GM19043 (cell line): ENCODE results near the gene STX18.
"Not testable (repeated sequence)": the region's sequence is repeated elsewhere in the genome, so short reads cannot be mapped to it uniquely, and the experiment has no call there.

Experiments
- ATAC-seq: cut with Tn5 transposase; IDR thresholded peaks from one replicate; pipeline ENCODE4 v1.9.1; 2021; ENCODE audit warnings: low read depth; ENCODE audit not compliant: unreplicated experiment

Gene STX18

DNA sequence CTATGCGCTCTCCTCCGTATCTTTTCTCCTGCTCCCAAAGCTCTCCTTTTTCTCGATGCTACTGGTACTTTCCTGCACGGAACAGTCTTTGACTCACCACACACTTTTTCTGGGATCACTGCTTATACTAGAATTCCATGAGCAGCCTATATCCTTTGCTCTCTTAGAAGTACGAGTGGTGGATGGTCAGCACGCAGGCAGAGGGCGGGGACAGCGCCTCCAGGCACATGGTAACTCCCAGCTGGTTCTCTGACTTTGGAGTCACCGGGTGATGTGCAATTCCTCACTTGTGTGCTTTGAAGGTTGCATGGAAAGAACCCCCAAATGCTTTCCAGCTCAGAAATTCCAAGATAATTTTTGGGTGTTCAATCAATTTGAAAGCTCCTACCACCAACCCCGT is 56.0 kb downstream of the STX18 start:
- no peak for ATAC-seq

- no peak for ATAC-seq
Measured at GRCh38 chr4:4481399-4481994, 60.4 kb downstream of the STX18 start.

DNA sequence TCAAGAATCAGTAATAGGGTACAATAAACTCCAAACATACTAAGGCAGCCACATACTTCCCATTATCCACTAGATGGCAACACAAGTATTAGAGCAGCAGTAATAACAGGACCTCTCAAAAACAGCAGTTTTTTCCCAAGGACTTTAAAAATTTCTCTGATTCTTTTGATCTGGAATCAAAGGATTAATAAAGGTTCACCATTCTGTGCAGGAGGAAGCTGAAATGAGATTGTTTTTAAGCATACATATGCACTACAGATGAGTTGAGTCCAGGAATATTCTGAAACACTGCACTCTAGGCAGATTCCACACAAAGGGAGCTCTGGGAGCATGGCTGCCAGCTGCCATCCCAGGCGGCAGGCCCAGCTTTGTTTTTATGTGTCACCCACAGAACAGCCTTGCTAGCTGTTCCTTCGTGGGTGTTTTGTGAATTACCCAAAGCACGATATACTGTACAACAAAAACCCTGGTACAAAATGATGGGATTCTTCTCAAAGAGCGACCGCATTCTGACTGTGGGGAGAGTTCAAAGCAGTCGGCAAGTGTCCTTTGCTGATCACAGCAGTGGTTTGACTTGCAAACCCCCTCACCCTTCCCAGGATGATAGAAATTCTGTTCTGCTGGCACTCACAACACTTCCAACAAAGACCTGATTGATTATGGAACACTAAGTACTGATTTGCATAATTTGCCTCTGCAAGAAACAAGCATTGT is 61.0 kb downstream of the STX18 start:
- no peak for ATAC-seq

- no peak for ATAC-seq
Measured at GRCh38 chr4:4480205-4480604, 61.6 kb downstream of the STX18 start.

DNA sequence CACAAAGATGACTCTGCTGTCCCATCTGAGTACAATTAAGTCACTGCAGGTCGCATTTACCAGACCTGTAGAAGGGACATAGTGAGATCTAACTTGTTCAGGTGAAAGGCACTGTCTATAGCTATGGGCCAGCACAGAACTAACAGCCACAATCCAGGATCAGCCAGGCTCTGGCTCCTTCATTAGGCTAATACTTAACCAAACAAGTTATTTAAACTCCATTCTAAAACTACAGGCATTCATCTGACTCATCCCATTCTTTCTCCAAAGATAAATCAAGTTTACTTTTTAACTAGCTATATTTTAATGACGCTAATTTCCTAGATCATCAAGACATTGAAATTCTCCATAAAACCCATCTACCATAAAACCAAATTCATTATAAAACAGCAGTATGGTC is 62.5 kb downstream of the STX18 start:
- ATAC-seq: no peak

DNA sequence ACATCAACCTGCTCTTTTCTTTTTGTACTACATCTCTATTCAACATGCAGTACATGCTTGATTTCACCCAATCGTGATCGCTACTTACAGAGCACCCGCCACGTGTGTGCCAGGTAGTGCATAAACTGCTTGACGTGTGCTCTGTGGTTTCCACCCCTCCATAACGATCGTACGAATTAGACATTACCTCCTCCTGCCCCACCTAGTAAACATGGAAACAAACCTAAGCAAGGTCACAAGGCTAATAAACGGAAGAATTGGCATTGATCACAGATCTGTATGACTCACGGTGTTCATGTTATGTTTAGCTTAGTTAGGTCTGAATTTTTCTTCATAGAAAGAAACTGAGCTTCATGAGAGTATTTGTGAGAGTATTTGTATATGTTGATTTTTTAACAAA is 64.1 kb downstream of the STX18 start:
- ATAC-seq: no peak

DNA sequence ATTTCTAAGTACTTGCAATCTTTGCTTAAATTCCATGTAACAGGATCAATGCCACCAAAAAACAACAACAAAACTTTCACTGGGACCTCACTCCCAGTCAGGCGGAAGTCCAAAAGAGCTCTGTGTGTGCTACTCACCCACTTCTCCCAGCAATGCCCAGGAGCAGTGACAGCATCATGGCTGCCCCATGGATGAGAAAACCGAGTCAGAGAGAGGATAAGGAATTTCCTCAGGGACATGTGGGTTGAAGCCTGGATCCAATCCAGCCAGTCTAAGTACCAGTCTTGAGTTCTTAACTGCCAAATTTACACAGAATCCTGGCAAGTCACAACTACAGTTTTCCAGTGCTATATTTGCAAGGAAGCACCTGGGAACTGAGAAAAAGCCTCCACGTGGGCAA is 64.5 kb downstream of the STX18 start:
- ATAC-seq: no peak

DNA sequence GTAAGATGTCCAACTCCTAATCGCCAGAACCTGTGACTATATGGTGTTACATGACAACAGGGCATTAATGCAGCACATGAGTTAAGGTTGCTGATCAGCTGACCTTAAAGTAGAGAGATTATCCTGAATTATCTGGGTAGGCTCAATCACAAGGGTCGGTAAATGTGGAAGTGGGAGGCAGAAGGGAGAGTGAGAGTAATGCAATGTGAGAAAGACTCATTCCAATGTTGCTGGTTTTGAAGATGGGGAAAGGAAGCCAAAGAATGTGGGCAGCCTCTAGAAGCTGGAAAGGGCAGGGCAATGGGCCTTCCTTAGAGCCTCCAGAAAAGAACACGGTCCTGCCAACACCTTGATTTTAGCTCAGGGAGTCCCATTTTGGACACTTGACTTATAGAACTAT is 67.4 kb downstream of the STX18 start:
- no peak for ATAC-seq

GRCh38 chr4:4472344-4472958 is 69.4 kb downstream of the STX18 start:
- ATAC-seq: no peak

DNA sequence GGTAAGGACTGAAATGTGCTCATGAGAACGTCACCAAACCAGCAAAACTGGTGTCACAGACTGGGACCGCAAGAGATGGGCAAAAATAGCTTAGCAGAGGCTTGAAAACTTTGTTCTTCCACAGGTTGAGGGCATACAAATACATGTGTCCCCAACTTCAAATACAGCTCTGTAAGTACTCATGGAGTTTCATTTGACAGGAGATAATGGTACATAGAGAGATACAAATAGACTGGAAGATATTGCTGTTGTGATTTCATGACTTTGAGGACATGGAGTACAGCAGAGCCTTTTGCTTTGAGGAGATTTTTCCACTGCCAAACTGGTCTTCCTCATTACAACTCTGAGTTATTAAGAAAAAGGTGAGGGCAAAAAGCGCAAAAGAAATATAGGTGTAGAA is 70.7 kb downstream of the STX18 start:
- ATAC-seq: no peak

DNA sequence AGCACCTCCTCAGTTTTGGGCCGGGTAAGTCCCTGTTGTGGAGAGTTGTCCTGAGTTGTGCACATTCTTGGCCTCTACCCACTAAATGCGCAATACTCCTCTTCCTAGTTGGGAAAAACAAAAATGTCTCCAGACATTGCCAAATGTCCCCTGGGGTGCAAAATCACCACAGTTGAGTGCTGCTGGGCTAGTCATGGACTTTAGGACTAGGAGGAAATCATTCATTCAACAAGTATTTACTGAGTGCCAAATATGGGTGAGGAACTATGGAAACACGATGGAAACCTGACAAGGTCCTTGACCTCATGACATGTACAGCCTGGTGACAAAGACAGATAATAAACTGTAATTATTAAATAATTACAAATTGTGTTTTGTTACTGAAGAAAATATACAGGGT is 71.6 kb downstream of the STX18 start:
- ATAC-seq: no peak

DNA sequence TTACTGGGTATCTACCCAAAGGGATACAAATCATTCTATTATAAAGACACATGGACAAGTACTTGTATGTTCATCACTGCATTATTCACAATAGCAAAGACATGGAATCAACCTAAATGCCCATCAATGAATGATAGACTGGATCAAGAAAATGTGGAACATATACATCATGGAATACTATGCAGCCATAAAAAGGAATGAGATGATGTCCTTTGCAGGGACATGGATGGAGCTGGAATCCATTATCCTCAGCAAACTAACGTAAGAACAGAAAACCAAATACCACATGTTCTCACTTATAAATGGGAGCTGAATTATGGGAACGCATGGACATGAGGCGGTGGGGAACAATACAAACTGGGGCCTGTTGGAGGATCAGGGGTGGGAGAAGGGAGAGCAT is 76.6 kb downstream of the STX18 start:
- not testable (repeated sequence) for ATAC-seq

GRCh38 chr4:4462970-4463369 is 78.9 kb downstream of the STX18 start:
- ATAC-seq: no peak

- no peak for ATAC-seq
Measured at GRCh38 chr4:4461850-4462249, 80.0 kb downstream of the STX18 start.

GRCh38 chr4:4461178-4461577 is 80.7 kb downstream of the STX18 start:
- no peak for ATAC-seq

- no peak for ATAC-seq
Measured at GRCh38 chr4:4460759-4461158, 81.1 kb downstream of the STX18 start.

DNA sequence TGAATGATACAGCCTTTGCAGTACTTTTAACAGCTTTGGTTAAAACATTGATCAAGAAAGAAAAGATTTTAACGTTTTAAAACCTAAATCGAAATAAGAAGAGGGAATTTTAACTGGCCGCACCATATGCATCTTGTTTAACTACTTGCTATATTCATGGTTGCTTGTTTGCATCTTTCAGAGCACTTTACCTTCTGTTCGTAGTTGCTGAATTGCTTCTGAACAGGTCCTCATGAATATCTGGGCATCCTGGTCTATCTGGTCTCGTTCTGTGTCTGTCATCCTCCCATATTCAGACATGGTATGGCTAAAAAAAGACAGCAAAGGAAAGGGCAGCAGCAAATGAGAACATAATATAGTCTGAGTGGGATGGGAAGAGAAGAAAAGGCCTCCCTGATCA is 82.7 kb downstream of the STX18 start:
- ATAC-seq: no peak

DNA sequence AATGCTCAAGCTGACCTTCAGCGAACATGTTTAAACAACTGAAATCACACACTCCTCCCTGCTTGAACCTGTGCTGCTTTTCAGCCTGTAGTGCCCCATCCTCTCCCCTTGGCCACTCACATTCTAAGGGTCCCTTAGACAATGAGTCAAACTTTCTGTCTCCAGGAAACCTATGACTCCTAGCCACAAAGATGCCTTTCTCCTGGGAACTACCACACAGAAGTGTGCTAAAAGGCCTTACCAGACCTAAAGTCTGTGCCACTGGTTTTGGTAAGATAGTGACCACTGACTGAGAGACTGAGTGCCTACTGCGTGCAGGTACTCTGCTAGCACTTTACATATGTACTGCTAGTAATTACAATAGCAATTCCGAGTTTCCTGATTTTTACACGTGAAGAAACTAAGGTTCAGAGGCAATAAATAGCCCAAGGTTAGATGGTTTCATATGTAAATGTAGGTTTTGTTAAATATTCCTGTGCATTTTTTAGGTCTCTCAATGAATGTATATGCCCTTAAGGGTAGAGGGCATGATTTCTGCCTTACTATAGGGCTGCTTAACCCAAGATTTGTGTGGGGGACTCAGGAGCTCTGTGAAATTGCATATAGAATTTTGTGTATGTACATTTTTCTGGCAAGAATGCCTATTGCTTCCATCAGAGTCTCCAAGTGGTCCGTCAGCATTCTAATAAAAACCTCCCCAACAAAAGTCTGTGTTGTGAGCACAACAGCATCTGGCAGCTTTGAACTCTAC is 83.9 kb downstream of the STX18 start:
- no peak for ATAC-seq

- no peak for ATAC-seq
Measured at GRCh38 chr4:4456816-4457578, 84.9 kb downstream of the STX18 start.

GRCh38 chr4:4456351-4456750 is 85.5 kb downstream of the STX18 start:
- ATAC-seq: no peak
